HG03469 (cell line): ENCODE measurements around the gene NOL4L.

Experiments
- ATAC-seq: cut with Tn5 transposase; IDR thresholded peaks from one replicate; pipeline ENCODE4 v1.9.1; 2021; ENCODE audit warnings: mild to moderate bottlenecking, moderate library complexity, moderate number of reproducible peaks; ENCODE audit not compliant: unreplicated experiment

Gene NOL4L

GRCh38 chr20:32490942-32491763 lies 94.0 kb downstream of the NOL4L start:
- ATAC-seq, result no peak

GRCh38 chr20:32488066-32488838 lies 96.9 kb downstream of the NOL4L start:
- no peak for ATAC-seq

GRCh38 chr20:32487381-32487780 lies 97.8 kb downstream of the NOL4L start:
- no peak for ATAC-seq

- no peak for ATAC-seq
Observed at GRCh38 chr20:32485770-32486478, 99.2 kb downstream of the NOL4L start.

- no peak for ATAC-seq
Observed at GRCh38 chr20:32484958-32485769, 100.0 kb downstream of the NOL4L start.

GRCh38 chr20:32484225-32484957 lies 100.7 kb downstream of the NOL4L start:
- ATAC-seq, result no peak

DNA sequence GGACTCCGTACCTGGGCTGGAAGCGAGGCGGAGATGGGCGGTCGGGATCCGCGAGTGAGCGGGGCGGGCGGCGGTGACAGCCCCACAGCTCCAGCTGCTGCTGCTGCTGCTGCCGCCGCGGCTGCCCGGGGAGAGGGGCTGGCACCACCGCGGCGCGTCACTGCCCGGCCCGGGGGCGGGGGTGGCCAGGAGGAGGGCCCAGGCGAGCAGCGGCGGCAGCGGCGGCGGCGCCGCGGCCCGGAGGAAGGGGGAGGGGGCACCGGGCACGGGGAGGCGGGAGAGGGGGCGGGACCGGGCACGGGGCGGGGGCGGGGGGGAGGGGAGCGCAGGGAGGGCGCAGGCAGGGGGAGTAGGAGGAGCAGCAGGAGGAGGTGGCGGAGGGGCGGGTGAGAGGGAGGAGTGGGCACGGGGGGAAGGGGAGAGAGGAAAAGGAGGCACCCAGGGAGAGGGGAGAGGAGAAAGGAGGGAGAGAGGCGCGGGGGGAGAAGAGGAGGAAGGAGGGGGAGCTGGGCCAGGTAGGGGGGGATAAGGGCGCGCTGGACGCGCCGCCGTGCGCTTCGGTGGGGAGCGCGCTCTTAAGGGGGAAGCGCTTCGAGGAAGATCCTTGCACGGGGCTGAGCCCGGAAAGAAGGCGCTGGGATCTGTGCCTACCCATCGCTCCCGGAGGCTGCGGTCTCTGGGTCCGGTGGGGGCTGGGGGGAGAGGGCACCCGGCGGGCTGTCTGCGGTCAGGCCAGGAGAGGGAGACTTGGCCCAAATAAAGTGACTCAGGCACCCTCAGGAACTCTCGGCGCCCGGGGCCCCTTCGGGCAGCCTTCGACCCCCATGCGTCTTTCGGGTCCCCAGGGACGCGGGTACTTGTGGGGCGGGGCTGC lies 101.5 kb downstream of the NOL4L start:
- no peak for ATAC-seq

GRCh38 chr20:32482442-32483261 lies 102.5 kb downstream of the NOL4L start:
- no peak for ATAC-seq

- no peak for ATAC-seq
Observed at GRCh38 chr20:32482143-32482441, 103.0 kb downstream of the NOL4L start.

DNA sequence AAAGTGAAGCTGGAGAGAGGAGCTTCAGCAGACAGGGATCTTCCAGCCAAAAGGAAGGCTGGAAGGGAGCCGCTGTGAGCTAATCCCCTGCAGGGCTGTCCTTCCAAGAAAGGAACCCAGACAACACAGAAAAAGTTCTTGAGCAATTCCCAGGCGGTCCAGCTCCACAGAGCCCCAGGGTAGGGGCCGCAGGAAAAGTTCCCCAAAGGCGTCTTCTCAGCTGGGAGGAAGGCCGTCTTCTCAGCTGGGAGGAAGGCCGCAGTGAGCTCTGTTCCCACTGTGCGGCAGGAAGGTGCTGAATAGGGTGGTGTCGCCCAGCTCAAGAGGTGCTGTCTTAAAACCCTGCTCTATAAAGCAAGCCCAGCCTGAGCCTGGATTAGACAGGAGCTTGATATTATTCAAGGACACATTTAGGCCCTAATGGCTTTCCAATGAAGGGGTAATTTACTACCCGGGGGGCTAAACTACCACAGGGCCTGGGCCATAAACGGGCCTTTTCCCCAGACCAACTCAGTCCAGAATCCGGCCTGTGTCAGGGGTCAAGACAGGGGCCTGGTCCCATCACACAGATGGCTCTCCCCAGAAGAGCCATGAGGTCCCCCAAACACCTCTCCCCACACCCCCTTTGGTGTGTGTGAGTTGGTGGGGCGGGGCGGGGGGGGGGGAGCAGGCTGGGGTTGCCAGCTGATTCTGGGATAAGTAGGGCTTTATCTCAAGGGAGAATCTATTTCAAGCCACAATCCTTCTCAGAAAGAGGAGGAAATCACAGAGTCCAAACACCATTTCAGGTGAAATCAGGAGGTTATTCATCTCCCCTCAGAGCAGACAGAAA lies 103.6 kb downstream of the NOL4L start:
- ATAC-seq, result no peak

DNA sequence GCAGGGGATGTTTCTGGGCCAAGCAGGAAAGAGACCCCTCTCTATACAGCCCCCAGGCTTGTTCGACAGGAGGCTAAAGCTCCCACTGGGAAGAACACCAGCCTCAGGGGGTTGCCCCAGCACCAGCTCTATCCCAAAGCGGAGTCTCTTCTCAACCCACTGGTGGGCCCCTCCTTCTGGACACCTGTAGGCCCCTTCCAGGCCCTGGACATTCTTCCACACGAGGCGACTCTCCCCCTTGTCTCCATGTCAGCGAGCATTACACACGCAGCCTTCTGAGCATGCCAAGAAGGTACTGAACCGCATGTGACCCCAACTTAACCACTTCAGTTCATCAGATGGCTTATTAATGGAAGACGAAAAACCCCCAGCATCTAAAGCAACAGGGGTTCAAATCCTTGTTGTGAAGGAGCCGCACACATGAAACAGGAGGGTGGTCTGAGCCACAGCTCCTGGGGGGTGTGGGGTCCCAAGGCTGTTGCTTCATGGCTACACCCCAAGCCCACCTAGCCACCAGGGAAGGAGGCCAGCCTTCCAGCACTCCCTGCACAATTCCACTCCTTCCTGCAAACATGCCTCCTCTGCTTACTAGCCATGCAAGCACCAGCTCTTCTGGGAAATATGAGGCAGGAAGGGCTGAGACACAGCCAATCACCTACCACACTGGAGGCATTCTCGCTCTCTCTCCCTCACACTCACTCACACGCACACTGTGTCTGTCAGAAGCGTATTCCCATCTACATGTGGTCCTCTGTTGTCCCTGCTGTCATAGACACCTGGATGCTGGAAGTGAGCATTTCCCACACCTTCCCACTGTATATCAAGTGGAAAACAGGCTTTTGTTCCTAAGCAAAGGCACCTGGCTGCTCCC lies 104.5 kb downstream of the NOL4L start:
- ATAC-seq, result no peak

GRCh38 chr20:32479697-32480171 lies 105.4 kb downstream of the NOL4L start:
- no peak for ATAC-seq

GRCh38 chr20:32479012-32479411 lies 106.1 kb downstream of the NOL4L start:
- no peak for ATAC-seq

DNA sequence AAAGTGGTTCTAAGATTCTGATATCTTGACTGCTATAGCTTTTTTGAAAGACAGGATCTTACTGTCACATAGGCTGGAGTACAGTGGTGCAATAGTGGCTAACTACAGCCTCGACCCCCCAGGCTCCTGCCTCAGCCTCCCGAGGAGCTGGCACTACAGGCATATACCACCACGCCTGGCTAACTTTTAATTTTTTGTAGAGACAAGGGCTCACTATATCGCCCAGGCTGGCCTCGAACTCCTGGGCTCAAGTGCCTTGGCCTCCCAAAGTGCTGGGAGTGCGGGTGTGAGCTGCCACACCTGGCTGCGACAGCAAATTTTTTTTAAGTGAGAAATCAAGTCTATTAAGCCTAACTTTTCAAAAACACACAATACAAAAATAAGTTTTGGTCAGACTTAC lies 106.6 kb downstream of the NOL4L start:
- no peak for ATAC-seq

DNA sequence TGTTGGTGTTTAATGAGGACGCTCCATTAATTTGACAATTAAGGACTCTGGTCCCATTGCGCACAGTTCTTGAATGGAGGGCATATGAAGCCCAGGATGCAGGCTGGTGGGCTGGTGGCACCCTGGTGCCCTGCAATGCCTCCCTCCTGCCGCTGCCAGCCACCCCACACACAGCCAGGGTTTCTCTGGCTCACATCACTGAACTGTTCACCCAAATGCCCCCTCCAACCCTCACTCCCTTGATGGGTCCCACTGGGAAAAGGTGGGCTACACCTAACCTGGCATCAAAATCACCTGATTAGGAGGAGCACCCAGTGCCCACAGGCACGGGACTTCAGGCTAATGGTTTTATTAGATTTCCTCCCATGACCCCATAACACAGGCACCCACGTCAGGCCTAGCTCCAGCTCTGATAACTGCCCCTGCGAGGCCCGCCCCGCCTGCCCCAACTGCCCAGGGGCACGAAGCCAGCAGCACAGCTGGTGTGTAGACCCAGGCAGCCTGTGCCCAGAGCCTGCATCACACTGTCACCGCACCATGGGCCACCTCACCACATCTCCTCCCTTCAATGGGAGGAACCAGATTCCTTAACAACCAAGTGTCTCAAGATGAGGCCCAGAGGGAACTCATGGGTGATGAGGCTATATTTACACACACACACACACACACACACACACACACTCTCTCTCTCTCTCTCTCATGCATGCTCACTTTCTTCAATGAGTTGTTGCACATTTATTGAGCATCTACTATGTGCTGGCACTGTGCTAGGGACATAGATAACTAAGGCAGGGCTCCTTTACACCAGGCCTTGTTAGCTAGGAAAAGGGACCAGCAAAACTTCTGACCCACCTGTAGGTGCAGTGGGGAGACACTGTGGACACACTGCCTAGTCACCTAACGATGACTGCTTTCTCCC lies 107.3 kb downstream of the NOL4L start:
- no peak for ATAC-seq
